SK-N-SH (cell line): ENCODE measurements around the gene TMEM234. TPM values are rescaled to one million over a fixed set of nuclear protein-coding genes. Genes with fewer than 3 reads are reported as not detected.

ENCODE experiments used
- CTCF ChIA-PET: fragments of 300-600, 350-600 bp; formaldehyde crosslinking; extraction: SDS; loops from one replicate; lab custom pipeline; 2021; lab: Yijun Ruan, JAX
- POLR2A ChIA-PET: fragments of 350-600 bp; sonication (Branson Sonifier 250); formaldehyde crosslinking; extraction: SDS; loops from one replicate; lab custom pipeline; 2020; ENCODE audit warnings: antibody characterized with exemption, inconsistent platforms; lab: Yijun Ruan, JAX
- DNase-seq: peaks from one replicate; pipeline ENCODE4 v3.0.0; 2012
- H2AFZ ChIP-seq: fragments of 200-600 bp; sonication (generic); 2 replicates; pipeline ENCODE4 v1.8.1; 2016; ENCODE audit warnings: antibody characterized with exemption, mild to moderate bottlenecking, low read depth
- H3F3A ChIP-seq: fragments of 200-600 bp; sonication (generic); replicated peaks from 2 replicates; pipeline ENCODE3; 2016; ENCODE audit warnings: antibody characterized with exemption, mild to moderate bottlenecking; ENCODE audit not compliant: insufficient read depth
- H3K27ac ChIP-seq, 2 experiments: fragments of 200-500 bp in 1 of 2; fragments of 200-600 bp in 1 of 2; sonication (Bioruptor generic) in 1 of 2; sonication (generic), shearing (Covaris generic) in 1 of 2; 2 replicates each; pipeline versions ENCODE4 v1.5.1 to v1.6.1; 2014 to 2016; ENCODE audit warnings: low read depth in 2 of 2, inconsistent platforms in 1 of 2, low read length in 1 of 2, mild to moderate bottlenecking in 1 of 2, mixed read lengths in 1 of 2
- H3K27me3 ChIP-seq: fragments of 200-600 bp; sonication (generic), shearing (Covaris generic); 2 replicates; pipeline ENCODE4 v1.6.1; 2016; ENCODE audit warnings: mixed run types; ENCODE audit not compliant: insufficient read depth
- H3K36me3 ChIP-seq, 2 experiments: fragments of 200-500 bp in 1 of 2; fragments of 200-600 bp in 1 of 2; sonication (Bioruptor generic) in 1 of 2; sonication (generic) in 1 of 2; replicated peaks in 1 of 2; 2 replicates each; pipeline versions ENCODE3 to v1.5.1; 2014 to 2016; ENCODE audit warnings: low read length in 1 of 2, mild to moderate bottlenecking in 1 of 2; ENCODE audit not compliant: insufficient read depth in 2 of 2, control insufficient read depth in 1 of 2
- H3K4me1 ChIP-seq, 2 experiments: fragments of 200-500 bp in 1 of 2; fragments of 200-600 bp in 1 of 2; sonication (Bioruptor generic) in 1 of 2; sonication (generic), shearing (Covaris generic) in 1 of 2; 2 replicates each; pipeline versions ENCODE4 v1.5.1 to v1.6.1; 2014 to 2016; ENCODE audit warnings: low read depth in 1 of 2, low read length in 1 of 2, mixed run types in 1 of 2; ENCODE audit not compliant: insufficient read depth in 2 of 2, control insufficient read depth in 1 of 2
- H3K4me2 ChIP-seq: fragments of 200-600 bp; sonication (generic), shearing (Covaris generic); 2 replicates; pipeline ENCODE4 v1.6.1; 2017; ENCODE audit warnings: mixed run types
- H3K4me3 ChIP-seq, 2 experiments: fragments of 200-500 bp in 1 of 2; fragments of 200-600 bp in 1 of 2; sonication (Bioruptor generic) in 1 of 2; sonication (generic), shearing (Covaris generic) in 1 of 2; 2 replicates each; pipeline versions ENCODE4 v1.5.1 to v1.8.1; 2014 to 2016; ENCODE audit warnings: low read depth in 2 of 2, inconsistent platforms in 1 of 2, low read length in 1 of 2, mild to moderate bottlenecking in 1 of 2, mixed read lengths in 1 of 2, moderate library complexity in 1 of 2
- H3K79me2 ChIP-seq: fragments of 200-600 bp; sonication (generic); 2 replicates; pipeline ENCODE4 v1.8.1; 2017; ENCODE audit warnings: mild to moderate bottlenecking; ENCODE audit not compliant: insufficient read depth
- H3K9ac ChIP-seq: fragments of 200-600 bp; sonication (generic); 2 replicates; pipeline ENCODE4 v1.6.1; 2017; ENCODE audit warnings: mixed run types
- H3K9me2 ChIP-seq: fragments of 200-600 bp; sonication (generic); 2 replicates; pipeline ENCODE4 v1.6.1; 2017; ENCODE audit warnings: mixed run types
- H3K9me3 ChIP-seq: fragments of 200-600 bp; sonication (generic); 2 replicates; pipeline ENCODE4 v1.6.1; 2017; ENCODE audit warnings: mixed run types, mild to moderate bottlenecking, moderate library complexity
- H4K20me1 ChIP-seq: fragments of 200-600 bp; sonication (generic); 2 replicates; pipeline ENCODE4 v1.6.1; 2017; ENCODE audit warnings: mild to moderate bottlenecking, mixed run types; ENCODE audit not compliant: insufficient read depth
- EP300 ChIP-seq, 2 experiments: IDR thresholded peaks; 2 replicates each; pipeline versions ENCODE4 v1.4.0 to v1.6.1; 2012; ENCODE audit warnings: borderline replicate concordance in 1 of 2, low read depth in 1 of 2, low read length in 1 of 2
- EZH2phosphoT487 ChIP-seq: fragments of 200-600 bp; sonication (generic); IDR thresholded peaks from 2 replicates; pipeline ENCODE4 v1.6.1; 2017; ENCODE audit warnings: low read depth, mixed run types, mild to moderate bottlenecking, antibody characterized with exemption, moderate library complexity, borderline replicate concordance
- FOSL2 ChIP-seq: IDR thresholded peaks from 2 replicates; pipeline ENCODE4 v1.4.0; 2012; ENCODE audit warnings: low read depth, mild to moderate bottlenecking, moderate library complexity, borderline replicate concordance
- FOXJ3 ChIP-seq: sonication (generic); formaldehyde crosslinking; IDR thresholded peaks from 2 replicates; pipeline ENCODE4 v1.5.1; 2020; ENCODE audit warnings: mild to moderate bottlenecking, missing genetic modification reagents
- IRF3 ChIP-seq: fragments of 150-350 bp; IDR thresholded peaks from 2 replicates; pipeline ENCODE4 v1.6.1; 2016; ENCODE audit warnings: mild to moderate bottlenecking, low read depth, low read length
- MEF2A ChIP-seq: IDR thresholded peaks from 2 replicates; pipeline ENCODE4 v1.4.0; 2012; ENCODE audit warnings: low read depth, borderline replicate concordance
- NFIC ChIP-seq: IDR thresholded peaks from 2 replicates; pipeline ENCODE4 v1.4.0; 2012; ENCODE audit warnings: borderline replicate concordance
- POLR2AphosphoS5 ChIP-seq: IDR thresholded peaks from 2 replicates; pipeline ENCODE4 v1.6.1; 2012; ENCODE audit warnings: low read depth, low read length
- REST ChIP-seq: IDR thresholded peaks from 2 replicates; pipeline ENCODE4 v1.6.1; 2012; ENCODE audit warnings: mild to moderate bottlenecking, low read depth, low read length, moderate library complexity
- RFX5 ChIP-seq: IDR thresholded peaks from 2 replicates; pipeline ENCODE4 v1.6.1; 2012; ENCODE audit warnings: mild to moderate bottlenecking, improper control_type of control experiment, low read length
- RXRA ChIP-seq: IDR thresholded peaks from 2 replicates; pipeline ENCODE4 v1.4.0; 2012; ENCODE audit warnings: low read depth, mild to moderate bottlenecking, borderline replicate concordance
- SIN3A ChIP-seq: IDR thresholded peaks from 2 replicates; pipeline ENCODE4 v1.6.1; 2012; ENCODE audit warnings: low read depth, mild to moderate bottlenecking, low read length, moderate library complexity, borderline replicate concordance
- SMC3 ChIP-seq: IDR thresholded peaks from 2 replicates; pipeline ENCODE4 v1.6.1; 2012; ENCODE audit warnings: low read depth, low read length, improper control_type of control experiment
- TAF1 ChIP-seq: IDR thresholded peaks from 2 replicates; pipeline ENCODE4 v1.6.1; 2012; ENCODE audit warnings: low read depth, mild to moderate bottlenecking, low read length, moderate library complexity, borderline replicate concordance
- TCF12 ChIP-seq: IDR thresholded peaks from 2 replicates; pipeline ENCODE4 v1.4.0; 2012
- USF1 ChIP-seq: IDR thresholded peaks from 2 replicates; pipeline ENCODE4 v1.4.0; 2012; ENCODE audit warnings: low read depth, borderline replicate concordance
- ZBTB33 ChIP-seq: IDR thresholded peaks from 2 replicates; pipeline ENCODE4 v1.4.0; 2012; ENCODE audit warnings: low read depth, borderline replicate concordance
- WGBS: methylation state at CpG from one replicate; pipeline ENCODE4 v1.1.6; 2017; ENCODE audit warnings: low lambda C conversion rate; 5-methylcytosine and 5-hydroxymethylcytosine counted together
- polyA plus RNA-seq, 3 experiments: library from polyadenylated mRNA; depleted of rRNA; stranded (reverse); fragments of >200 nt; gene quantifications; 2 replicates each; pipeline ENCODE4 v1.2.3, GENCODE V29; 2012
- TF ChIP-seq, protein P1 (sequence below): fragments of 150-350 bp; IDR thresholded peaks from 2 replicates; pipeline ENCODE4 v1.6.1; 2017; ENCODE audit warnings: antibody characterized with exemption, low read length, low read depth, borderline replicate concordance
- TF ChIP-seq, protein P2 (sequence below): IDR thresholded peaks from 2 replicates; pipeline ENCODE4; 2012
- TF ChIP-seq, protein P3 (sequence below): fragments of 200-600 bp; sonication (generic); IDR thresholded peaks from 2 replicates; pipeline ENCODE4 v1.6.1; 2017; ENCODE audit warnings: antibody characterized with exemption, mild to moderate bottlenecking, moderate library complexity

The TMEM234 gene
- polyA plus RNA-seq, 1 of the 3 experiments (the other 2 are of a cell fraction): 31.9 TPM

DNA sequence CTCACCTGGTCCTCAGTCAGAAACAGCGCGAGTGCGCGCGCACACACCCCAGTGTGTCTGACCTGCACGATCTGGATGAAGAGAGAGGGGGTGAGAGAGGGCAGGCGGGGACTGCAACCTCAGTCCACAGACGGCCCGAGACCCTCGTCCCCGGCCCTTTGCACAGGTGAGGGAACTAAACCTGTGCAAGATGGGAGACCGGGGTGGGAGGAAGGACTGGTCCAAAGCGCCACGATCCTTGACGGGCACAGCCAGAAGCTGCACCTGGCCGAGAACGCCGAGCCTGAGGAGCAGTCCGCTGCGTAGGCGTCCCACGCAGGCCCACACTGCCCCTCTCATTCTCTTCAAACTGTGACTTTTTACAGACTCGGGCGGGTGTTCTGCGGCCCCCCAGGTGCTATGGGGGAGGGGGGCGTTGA is 17.2 kb downstream of the TMEM234 start:
- peaks cover 0 to 5% of the 10 kb centered on the region in 2 experiments for H3K36me3 ChIP-seq
- 38% methylated on average over 20 of the region's 26 CpGs for WGBS
- peak overlapping the region; percentile 82 for H3K9ac ChIP-seq
- peak overlapping the region in 1 of 2 experiments; percentile 6; a peak in 2 of 4 replicates for H3K27ac ChIP-seq
- H4K20me1 ChIP-seq: no peaks in the 10 kb centered on the region
- no peaks in the 10 kb centered on the region for H3K9me3 ChIP-seq
- H3K4me1 ChIP-seq: peaks cover 2 to 39% of the 10 kb centered on the region in 2 experiments; a peak in 2 of 4 replicates
- ChIA-PET POLR2A (interaction anchor here (0.6 to 2.4 kb wide), 2 partner anchors 11 to 18 kb away, joined by 3 to 10 read pairs; no protein-coding TSS in a partner anchor), CTCF (interaction anchor here (0.6 to 5.5 kb wide), 4 partner anchors 11 to 180 kb away, joined by 3 to 39 read pairs (median 4); no protein-coding TSS in a partner anchor)
- no peak for TF ChIP-seq USF1
- no peak for TF ChIP-seq RXRA
- no peak for TF ChIP-seq IRF3
- no peak for TF ChIP-seq TAF1
- no peak for TF ChIP-seq EZH2phosphoT487
- TF ChIP-seq RFX5: no peak
- TF ChIP-seq SIN3A: no peak
- TF ChIP-seq, protein P1, sequence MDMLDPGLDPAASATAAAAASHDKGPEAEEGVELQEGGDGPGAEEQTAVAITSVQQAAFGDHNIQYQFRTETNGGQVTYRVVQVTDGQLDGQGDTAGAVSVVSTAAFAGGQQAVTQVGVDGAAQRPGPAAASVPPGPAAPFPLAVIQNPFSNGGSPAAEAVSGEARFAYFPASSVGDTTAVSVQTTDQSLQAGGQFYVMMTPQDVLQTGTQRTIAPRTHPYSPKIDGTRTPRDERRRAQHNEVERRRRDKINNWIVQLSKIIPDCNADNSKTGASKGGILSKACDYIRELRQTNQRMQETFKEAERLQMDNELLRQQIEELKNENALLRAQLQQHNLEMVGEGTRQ: no peak
- TF ChIP-seq FOSL2: no peak
- TF ChIP-seq FOXJ3 (CRISPR knock-in tag): no peak
- no peak for TF ChIP-seq SMC3
- no peak for TF ChIP-seq NFIC
- TF ChIP-seq, protein P2, sequence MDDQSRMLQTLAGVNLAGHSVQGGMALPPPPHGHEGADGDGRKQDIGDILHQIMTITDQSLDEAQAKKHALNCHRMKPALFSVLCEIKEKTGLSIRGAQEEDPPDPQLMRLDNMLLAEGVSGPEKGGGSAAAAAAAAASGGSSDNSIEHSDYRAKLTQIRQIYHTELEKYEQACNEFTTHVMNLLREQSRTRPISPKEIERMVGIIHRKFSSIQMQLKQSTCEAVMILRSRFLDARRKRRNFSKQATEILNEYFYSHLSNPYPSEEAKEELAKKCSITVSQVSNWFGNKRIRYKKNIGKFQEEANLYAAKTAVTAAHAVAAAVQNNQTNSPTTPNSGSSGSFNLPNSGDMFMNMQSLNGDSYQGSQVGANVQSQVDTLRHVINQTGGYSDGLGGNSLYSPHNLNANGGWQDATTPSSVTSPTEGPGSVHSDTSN: no peak
- no peak for TF ChIP-seq MEF2A
- no peak for TF ChIP-seq TCF12
- no peak for TF ChIP-seq POLR2AphosphoS5
- no peak for TF ChIP-seq EP300 (IDR thresholded peaks at IDR 0.05; ENCODE audit: borderline replicate concordance in 1 of 2, low read depth in 1 of 2, low read length in 1 of 2)
- TF ChIP-seq, protein P3, sequence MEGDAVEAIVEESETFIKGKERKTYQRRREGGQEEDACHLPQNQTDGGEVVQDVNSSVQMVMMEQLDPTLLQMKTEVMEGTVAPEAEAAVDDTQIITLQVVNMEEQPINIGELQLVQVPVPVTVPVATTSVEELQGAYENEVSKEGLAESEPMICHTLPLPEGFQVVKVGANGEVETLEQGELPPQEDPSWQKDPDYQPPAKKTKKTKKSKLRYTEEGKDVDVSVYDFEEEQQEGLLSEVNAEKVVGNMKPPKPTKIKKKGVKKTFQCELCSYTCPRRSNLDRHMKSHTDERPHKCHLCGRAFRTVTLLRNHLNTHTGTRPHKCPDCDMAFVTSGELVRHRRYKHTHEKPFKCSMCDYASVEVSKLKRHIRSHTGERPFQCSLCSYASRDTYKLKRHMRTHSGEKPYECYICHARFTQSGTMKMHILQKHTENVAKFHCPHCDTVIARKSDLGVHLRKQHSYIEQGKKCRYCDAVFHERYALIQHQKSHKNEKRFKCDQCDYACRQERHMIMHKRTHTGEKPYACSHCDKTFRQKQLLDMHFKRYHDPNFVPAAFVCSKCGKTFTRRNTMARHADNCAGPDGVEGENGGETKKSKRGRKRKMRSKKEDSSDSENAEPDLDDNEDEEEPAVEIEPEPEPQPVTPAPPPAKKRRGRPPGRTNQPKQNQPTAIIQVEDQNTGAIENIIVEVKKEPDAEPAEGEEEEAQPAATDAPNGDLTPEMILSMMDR: no peak
- TF ChIP-seq ZBTB33: no peak
- no peak for TF ChIP-seq REST
- no peaks in the 10 kb centered on the region for H3K9me2 ChIP-seq
- peak; percentile 39 for DNase-seq
- peak overlapping the region; percentile 65 to 89 for H3K4me3 ChIP-seq
- H3F3A ChIP-seq: peaks cover 5% of the 10 kb centered on the region
- H3K4me2 ChIP-seq: peak overlapping the region; percentile 95
- peaks cover 4% of the 10 kb centered on the region; the same call in 1 of the 2 replicates for H3K79me2 ChIP-seq
- H3K27me3 ChIP-seq: no peaks in the 10 kb centered on the region
- no peak overlapping the region for H2AFZ ChIP-seq
